22Rv1 (cell line): ENCODE results near the gene APBB2.

ENCODE experiments used
- H3K27ac ChIP-seq: fragments of 450-650 bp; 2 replicates; pipeline ENCODE4 v1.5.1; 2017
- CTCF ChIP-seq: fragments of 450-650 bp; IDR thresholded peaks from 2 replicates; pipeline ENCODE4 v1.5.1; 2017; ENCODE audit warnings: mild to moderate bottlenecking
- ZFX ChIP-seq: fragments of 450-650 bp; IDR thresholded peaks from 2 replicates; pipeline ENCODE4 v1.6.1; 2017; ENCODE audit warnings: antibody characterized with exemption, borderline replicate concordance

The APBB2 gene

GRCh38 chr4:41256740-41257256 lies 42.5 kb upstream of the APBB2 start, which contains the start of gene UCHL1:
TSS of gene UCHL1 (plus strand) at chr4:41256928. CDS start at chr4:41256977, 49 bp downstream.
- TF ChIP-seq ZFX (no peak), CTCF (no peak)
- no peak within 1 kb of the TSS for H3K27ac ChIP-seq

GRCh38 chr4:41256131-41256739 lies 41.9 kb upstream of the APBB2 start:
- H3K27ac ChIP-seq = no peak overlapping the region
- TF ChIP-seq CTCF = no peak
- no peak for TF ChIP-seq ZFX

GRCh38 chr4:41245983-41246382 lies 31.6 kb upstream of the APBB2 start:
- H3K27ac ChIP-seq = no peak overlapping the region
- no peak for TF ChIP-seq ZFX
- TF ChIP-seq CTCF = no peak

GRCh38 chr4:41241919-41242318 lies 27.6 kb upstream of the APBB2 start:
- H3K27ac ChIP-seq = no peak overlapping the region
- TF ChIP-seq CTCF (no peak), ZFX (no peak)

- no peak overlapping the region for H3K27ac ChIP-seq
- no peak for TF ChIP-seq CTCF
- no peak for TF ChIP-seq ZFX
These were observed 22.2 kb upstream of the APBB2 start for GRCh38 chr4:41236508-41236907.

GRCh38 chr4:41236032-41236431 lies 21.7 kb upstream of the APBB2 start:
- no peak for TF ChIP-seq CTCF
- TF ChIP-seq ZFX = no peak

GRCh38 chr4:41232856-41233255 lies 18.5 kb upstream of the APBB2 start:
- TF ChIP-seq CTCF = no peak
- TF ChIP-seq ZFX = no peak

More at GRCh38 chr4:41236032-41236431, 21.7 kb upstream of the APBB2 start:
- no peak overlapping the region for H3K27ac ChIP-seq

More at GRCh38 chr4:41232856-41233255, 18.5 kb upstream of the APBB2 start:
- H3K27ac ChIP-seq = no peak overlapping the region
